Activated CD8-positive, alpha-beta memory T cell treated with anti-CD3 and anti-CD28 coated beads for 1 hour (primary cell): ENCODE results near the gene DACT2.
"Not testable (repeated sequence)": the region's sequence is repeated elsewhere in the genome, so short reads cannot be mapped to it uniquely, and the experiment has no call there.

ENCODE experiments used
- DNase-seq, 2 donors: peaks; one replicate each; pipeline ENCODE4 v3.0.0-alpha.2; 2020; ENCODE audit warnings: low read depth in 1 of 2; ENCODE audit errors: extremely low read depth in 1 of 2

The DACT2 gene

GRCh38 chr6:168305096-168305749 lies 14.4 kb downstream of the DACT2 start:
- DNase-seq, result no peak

GRCh38 chr6:168304752-168305015 lies 14.9 kb downstream of the DACT2 start:
- DNase-seq, result no peak

- DNase-seq, result no peak
These were observed 15.4 kb downstream of the DACT2 start for GRCh38 chr6:168303982-168304751.

- no peak for DNase-seq
These were observed 17.0 kb downstream of the DACT2 start for GRCh38 chr6:168302534-168302933.

- DNase-seq, result no peak
These were observed 17.8 kb downstream of the DACT2 start for GRCh38 chr6:168301648-168302398.

GRCh38 chr6:168300975-168301647 lies 18.5 kb downstream of the DACT2 start:
- DNase-seq, result no peak

- DNase-seq, result no peak
These were observed 19.8 kb downstream of the DACT2 start for GRCh38 chr6:168299541-168300511.

- DNase-seq, result no peak
These were observed 21.9 kb downstream of the DACT2 start for GRCh38 chr6:168297643-168298042.

- no peak for DNase-seq
These were observed 24.7 kb downstream of the DACT2 start for GRCh38 chr6:168294901-168295300.

- no peak for DNase-seq
These were observed 25.7 kb downstream of the DACT2 start for GRCh38 chr6:168293636-168294530.

- DNase-seq, result no peak
These were observed 26.8 kb downstream of the DACT2 start for GRCh38 chr6:168292826-168293225.

GRCh38 chr6:168291450-168291849 lies 28.1 kb downstream of the DACT2 start:
- DNase-seq, result no peak

GRCh38 chr6:168290095-168290494 lies 29.5 kb downstream of the DACT2 start:
- DNase-seq, result no peak

GRCh38 chr6:168289571-168289962 lies 30.0 kb downstream of the DACT2 start:
- no peak for DNase-seq

GRCh38 chr6:168288781-168289570 lies 30.6 kb downstream of the DACT2 start:
- DNase-seq, result no peak

- not testable (repeated sequence) for DNase-seq
These were observed 32.1 kb downstream of the DACT2 start for GRCh38 chr6:168287460-168287859.

- DNase-seq, result not testable (repeated sequence)
These were observed 32.7 kb downstream of the DACT2 start for GRCh38 chr6:168286771-168287446.

- DNase-seq, result no peak
These were observed 33.5 kb downstream of the DACT2 start for GRCh38 chr6:168286116-168286515.
